PC-3 (cell line): Measurements from ENCODE around the gene GABBR2. TPM values are rescaled to one million over a fixed set of nuclear protein-coding genes. Genes with fewer than 3 reads are reported as not detected.

Experiments used
- ATAC-seq: fragments of 200-7000 bp; cut with Tn5 transposase; 2 replicates; pipeline ENCODE4 v1.9.1; 2020; ENCODE audit warnings: mild to moderate bottlenecking, moderate library complexity
- BruUV-seq: library from RNA; stranded (reverse); fragments of 400-500 nt; replicated peaks from 2 replicates; lab custom pipeline; 2021; lab: Mats Ljungman, UMichigan
- CTCF ChIA-PET: fragments of 300-600 bp; sonication (Branson Sonifier 250); formaldehyde crosslinking; loops from one replicate; lab custom pipeline; 2022; ENCODE audit warnings: antibody characterized with exemption; lab: Charles Lee
- POLR2A ChIA-PET: fragments of 300-600 bp; sonication (Branson Sonifier 250); formaldehyde crosslinking; loops from one replicate; lab custom pipeline; 2022; ENCODE audit warnings: antibody characterized with exemption; ENCODE audit not compliant: unreplicated experiment; lab: Charles Lee
- DNase-seq: peaks from one replicate; pipeline ENCODE4 v3.0.0-alpha.2; 2015
- H2AFZ ChIP-seq: fragments of 300-600 bp; sonication (generic); 2 replicates; pipeline ENCODE4 v1.6.0; 2016; ENCODE audit warnings: antibody characterized with exemption, low read length
- H3F3A ChIP-seq: fragments of 300-600 bp; sonication (generic); one replicate; pipeline ENCODE4 v1.6.0; 2017; ENCODE audit warnings: antibody characterized with exemption, low read length, control low read depth, mild to moderate bottlenecking; ENCODE audit not compliant: unreplicated experiment
- H3K27ac ChIP-seq: fragments of 300-600 bp; sonication (generic); 2 replicates; pipeline ENCODE4 v1.5.1; 2016; ENCODE audit warnings: mild to moderate bottlenecking, low read length
- H3K27me3 ChIP-seq: fragments of 300-600 bp; sonication (generic); 2 replicates; pipeline ENCODE4 v1.6.1; 2016; ENCODE audit warnings: low read length, mixed read lengths
- H3K36me3 ChIP-seq: fragments of 300-600 bp; sonication (generic); 2 replicates; pipeline ENCODE4 v1.6.1; 2016; ENCODE audit warnings: low read depth, mixed run types, low read length, mixed read lengths
- H3K4me1 ChIP-seq: fragments of 300-600 bp; sonication (generic); 2 replicates; pipeline ENCODE4 v1.5.1; 2016; ENCODE audit warnings: low read length; ENCODE audit not compliant: insufficient read depth
- H3K4me2 ChIP-seq: fragments of 300-600 bp; sonication (generic); 2 replicates; pipeline ENCODE4 v1.6.0; 2016; ENCODE audit warnings: low read length
- H3K4me3 ChIP-seq: fragments of 300-600 bp; sonication (generic); 2 replicates; pipeline ENCODE4 v1.5.1; 2016; ENCODE audit warnings: mild to moderate bottlenecking, low read length, mixed read lengths
- H3K79me2 ChIP-seq: fragments of 300-600 bp; sonication (generic); 2 replicates; pipeline ENCODE4 v1.6.1; 2017; ENCODE audit warnings: low read length, mixed read lengths
- H3K9ac ChIP-seq: fragments of 300-600 bp; sonication (generic); 2 replicates; pipeline ENCODE4 v1.6.0; 2016; ENCODE audit warnings: mild to moderate bottlenecking, low read length
- H3K9me2 ChIP-seq: fragments of 300-600 bp; sonication (generic); replicated peaks from 2 replicates; pipeline ENCODE4 v1.6.1; 2016; ENCODE audit warnings: mixed run types, low read length, mixed read lengths
- H3K9me3 ChIP-seq: fragments of 300-600 bp; sonication (generic); 2 replicates; pipeline ENCODE4 v1.6.1; 2016; ENCODE audit warnings: low read length, mixed read lengths
- H4K20me1 ChIP-seq: fragments of 300-600 bp; sonication (generic); 2 replicates; pipeline ENCODE4 v1.6.1; 2016; ENCODE audit warnings: low read length, mixed read lengths
- EZH2 ChIP-seq: fragments of 300-600 bp; sonication (generic); IDR thresholded peaks from one replicate; pipeline ENCODE4 v1.6.1; 2017; ENCODE audit warnings: antibody characterized with exemption, mild to moderate bottlenecking, low read length; ENCODE audit not compliant: unreplicated experiment
- EZH2phosphoT487 ChIP-seq: fragments of 300-600 bp; sonication (generic); IDR thresholded peaks from 2 replicates; pipeline ENCODE4 v1.6.1; 2018; ENCODE audit warnings: mild to moderate bottlenecking, antibody characterized with exemption, low read length, borderline replicate concordance
- intact Hi-C: fragments of 100-400 bp; cut with micrococcal nuclease; formaldehyde crosslinking; loops from 2 replicates; pipeline ENCODE4 v1.9.0; 2023
- total RNA-seq: library from RNA; depleted of rRNA; stranded (reverse); fragments of >200 nt; gene quantifications from 2 replicates; pipeline ENCODE4 v1.2.3, GENCODE V29; 2014
- TF ChIP-seq, protein P1 (sequence below): fragments of 300-600 bp; sonication (generic); conservative IDR thresholded peaks from 2 replicates; pipeline ENCODE4 v1.5.1; 2017; ENCODE audit warnings: antibody characterized with exemption, low read depth, mild to moderate bottlenecking, low read length

The GABBR2 gene
- total RNA-seq, 1 experiment from 2014 or later, result 0.44 TPM

DNA sequence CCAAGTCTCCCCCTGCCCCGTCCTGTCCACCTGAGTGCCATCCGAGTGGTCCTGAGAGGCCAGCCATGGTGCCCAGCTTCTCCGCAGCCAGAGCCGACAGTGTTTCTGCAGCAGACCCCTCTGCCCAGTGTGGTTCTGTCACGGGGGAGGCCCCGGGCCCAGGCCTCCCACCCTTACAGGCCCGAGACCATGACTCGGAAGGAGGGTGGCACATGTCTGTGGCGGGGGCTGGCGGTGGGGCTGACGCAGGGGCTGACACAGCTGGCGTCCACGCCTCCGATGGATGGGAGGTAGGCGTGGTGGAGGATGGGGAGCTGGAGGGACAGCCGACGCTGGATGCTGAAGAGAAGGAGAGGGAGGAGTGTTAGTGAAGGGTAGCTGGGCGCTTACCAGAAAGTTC is 418.3 kb downstream of the GABBR2 start:
- BruUV-seq, result no TSS peak
- Histone ChIP-seq H3K9me2 (no peaks in the 10 kb centered on the region), H3F3A (no peaks in the 10 kb centered on the region), H3K79me2 (no peaks in the 10 kb centered on the region), H3K4me1 (no peaks in the 10 kb centered on the region), H4K20me1 (no peaks in the 10 kb centered on the region), H3K9ac (no peak overlapping the region), H3K9me3 (no peaks in the 10 kb centered on the region), H3K4me3 (no peak overlapping the region), H3K27me3 (no peaks in the 10 kb centered on the region), H2AFZ (no peak overlapping the region), H3K27ac (no peak overlapping the region), H3K36me3 (no peaks in the 10 kb centered on the region), H3K4me2 (no peak overlapping the region)
- DNase-seq, result no peak
- CTCF ChIA-PET, result no interaction called here
- TF ChIP-seq, protein P1, sequence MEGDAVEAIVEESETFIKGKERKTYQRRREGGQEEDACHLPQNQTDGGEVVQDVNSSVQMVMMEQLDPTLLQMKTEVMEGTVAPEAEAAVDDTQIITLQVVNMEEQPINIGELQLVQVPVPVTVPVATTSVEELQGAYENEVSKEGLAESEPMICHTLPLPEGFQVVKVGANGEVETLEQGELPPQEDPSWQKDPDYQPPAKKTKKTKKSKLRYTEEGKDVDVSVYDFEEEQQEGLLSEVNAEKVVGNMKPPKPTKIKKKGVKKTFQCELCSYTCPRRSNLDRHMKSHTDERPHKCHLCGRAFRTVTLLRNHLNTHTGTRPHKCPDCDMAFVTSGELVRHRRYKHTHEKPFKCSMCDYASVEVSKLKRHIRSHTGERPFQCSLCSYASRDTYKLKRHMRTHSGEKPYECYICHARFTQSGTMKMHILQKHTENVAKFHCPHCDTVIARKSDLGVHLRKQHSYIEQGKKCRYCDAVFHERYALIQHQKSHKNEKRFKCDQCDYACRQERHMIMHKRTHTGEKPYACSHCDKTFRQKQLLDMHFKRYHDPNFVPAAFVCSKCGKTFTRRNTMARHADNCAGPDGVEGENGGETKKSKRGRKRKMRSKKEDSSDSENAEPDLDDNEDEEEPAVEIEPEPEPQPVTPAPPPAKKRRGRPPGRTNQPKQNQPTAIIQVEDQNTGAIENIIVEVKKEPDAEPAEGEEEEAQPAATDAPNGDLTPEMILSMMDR, result no peak
- no peak for TF ChIP-seq EZH2
- no peak for TF ChIP-seq EZH2phosphoT487
- POLR2A ChIA-PET, result no interaction called here
- ATAC-seq, result no peak
- intact Hi-C loops, result no loop called here

DNA sequence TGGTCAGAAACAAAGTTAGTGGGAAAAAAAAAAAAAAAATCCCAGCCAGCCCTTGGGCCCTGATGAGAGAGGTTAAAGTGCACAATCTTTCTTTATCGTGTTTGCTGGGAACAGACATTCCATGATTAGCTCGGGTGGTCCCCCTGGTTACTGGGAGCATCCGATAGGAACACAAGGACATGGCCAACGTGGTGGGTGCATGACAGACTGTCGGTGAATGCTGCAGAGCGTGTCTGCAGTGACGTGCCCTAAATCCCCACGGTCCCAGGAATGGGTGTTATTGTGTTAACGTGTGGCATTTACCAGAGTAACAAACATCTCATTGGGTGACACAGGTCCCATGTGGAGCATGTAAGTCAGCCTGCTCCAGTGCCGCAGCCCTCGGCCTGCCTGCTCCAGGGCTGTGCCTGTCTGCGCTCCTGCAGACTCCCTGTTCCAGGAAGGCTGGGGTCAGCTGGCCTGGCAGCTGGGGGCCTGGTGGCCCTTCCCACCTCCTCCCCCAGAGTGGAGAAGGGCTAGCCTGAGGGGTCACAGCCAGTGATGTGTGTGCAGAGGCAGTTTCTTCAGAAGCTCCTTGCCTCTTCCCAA is 419.0 kb downstream of the GABBR2 start:
- Histone ChIP-seq H3K27ac (no peak overlapping the region), H3F3A (no peaks in the 10 kb centered on the region), H2AFZ (no peak overlapping the region), H3K36me3 (no peaks in the 10 kb centered on the region), H3K9me2 (no peaks in the 10 kb centered on the region), H3K4me2 (no peak overlapping the region), H3K4me3 (no peak overlapping the region), H3K9ac (no peak overlapping the region), H3K79me2 (no peaks in the 10 kb centered on the region), H3K4me1 (no peaks in the 10 kb centered on the region), H3K9me3 (no peaks in the 10 kb centered on the region), H4K20me1 (no peaks in the 10 kb centered on the region), H3K27me3 (no peaks in the 10 kb centered on the region)
- POLR2A ChIA-PET, result no interaction called here
- BruUV-seq, result no TSS peak
- intact Hi-C loops, result no loop called here
- TF ChIP-seq EZH2phosphoT487 (no peak), EZH2 (no peak)
- TF ChIP-seq, protein P1, result no peak
- no peak for ATAC-seq
- CTCF ChIA-PET, result no interaction called here
- no peak for DNase-seq

DNA sequence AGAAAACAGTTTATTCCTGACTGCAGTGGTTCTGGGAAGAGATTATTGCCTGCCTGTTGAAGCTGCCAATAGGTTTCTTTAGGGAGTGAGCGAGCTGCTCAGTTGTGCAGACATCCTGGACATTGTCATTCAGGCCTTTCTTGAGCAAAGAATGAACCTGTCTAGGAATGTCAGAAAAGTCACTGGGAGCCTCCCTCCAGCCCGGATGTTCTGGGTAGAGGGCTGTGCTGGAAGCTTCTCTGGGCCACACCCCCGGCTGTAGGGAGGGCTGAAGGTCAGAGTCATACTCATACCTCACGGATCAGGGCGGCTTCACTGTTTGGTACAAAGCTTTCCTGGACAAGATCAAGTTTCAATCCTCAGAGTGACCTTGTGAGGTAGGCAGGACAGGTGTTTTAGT is 419.9 kb downstream of the GABBR2 start:
- H3K9ac ChIP-seq, result no peak overlapping the region
- no peaks in the 10 kb centered on the region for H3K9me2 ChIP-seq
- H3K79me2 ChIP-seq, result no peaks in the 10 kb centered on the region
- H3K27me3 ChIP-seq, result no peaks in the 10 kb centered on the region
- no peaks in the 10 kb centered on the region for H3F3A ChIP-seq
- H3K9me3 ChIP-seq, result no peaks in the 10 kb centered on the region
- no peak for DNase-seq
- no peaks in the 10 kb centered on the region for H4K20me1 ChIP-seq
- BruUV-seq, result no TSS peak
- ATAC-seq, result no peak
- H3K4me2 ChIP-seq, result no peak overlapping the region
- no peaks in the 10 kb centered on the region for H3K36me3 ChIP-seq
- no peak overlapping the region for H3K4me3 ChIP-seq
- H3K27ac ChIP-seq, result no peak overlapping the region
- CTCF ChIA-PET, result no interaction called here
- no peaks in the 10 kb centered on the region for H3K4me1 ChIP-seq
- POLR2A ChIA-PET, result no interaction called here
- intact Hi-C loops, result no loop called here
- no peak for TF ChIP-seq EZH2
- no peak for TF ChIP-seq EZH2phosphoT487
- TF ChIP-seq, protein P1, result no peak
- H2AFZ ChIP-seq, result no peak overlapping the region
